HUES64 (cell line): Measurements from ENCODE around the gene SERPINB8.

Experiments
- H3K27ac ChIP-seq: 2 replicates; pipeline ENCODE4 v1.7.0; 2013; ENCODE audit warnings: low read depth, low read length, inconsistent platforms
- H3K27me3 ChIP-seq: 2 replicates; pipeline ENCODE4 v1.6.1; 2013; ENCODE audit warnings: mild to moderate bottlenecking, low read length; ENCODE audit not compliant: insufficient read depth
- H3K36me3 ChIP-seq: 2 replicates; pipeline ENCODE4 v1.6.1; 2013; ENCODE audit warnings: mild to moderate bottlenecking, low read length; ENCODE audit not compliant: insufficient read depth
- H3K4me1 ChIP-seq: 2 replicates; pipeline ENCODE4 v1.6.1; 2013; ENCODE audit warnings: mild to moderate bottlenecking, low read length, moderate library complexity; ENCODE audit not compliant: insufficient read depth
- H3K4me3 ChIP-seq: 2 replicates; pipeline ENCODE4 v1.5.1; 2013; ENCODE audit warnings: mild to moderate bottlenecking, low read length, moderate library complexity
- H3K9ac ChIP-seq: 2 replicates; pipeline ENCODE4 v1.6.1; 2013; ENCODE audit warnings: mild to moderate bottlenecking, low read depth, low read length
- H3K9me3 ChIP-seq: 2 replicates; pipeline ENCODE4 v1.6.1; 2013; ENCODE audit warnings: low read depth, low read length; ENCODE audit not compliant: insufficient read depth
- WGBS: fragments of 150-250, 120-280 bp; methylation state at CpG from one replicate; pipeline ENCODE4 v1.1.7; 2013; ENCODE audit warnings: missing lambda C conversion rate; 5-methylcytosine and 5-hydroxymethylcytosine counted together

Gene SERPINB8

GRCh38 chr18:63965716-63966330 lies 4.1 kb upstream of the SERPINB8 start:
- Histone ChIP-seq H3K27me3 (peaks cover 43% of the 10 kb centered on the region), H3K9ac (no peak overlapping the region), H3K27ac (no peak overlapping the region), H3K4me1 (peaks cover 9% of the 10 kb centered on the region; the same call in 1 of the 2 replicates), H3K9me3 (no peaks in the 10 kb centered on the region), H3K4me3 (no peak overlapping the region), H3K36me3 (no peaks in the 10 kb centered on the region)
- WGBS, result 93% methylated on average over 5 of the region's 5 CpGs

- peak overlapping the region; percentile 90 for H3K27ac ChIP-seq
- no peaks in the 10 kb centered on the region for H3K36me3 ChIP-seq
- H3K9ac ChIP-seq, result peak overlapping the region; percentile 63
- no peaks in the 10 kb centered on the region for H3K9me3 ChIP-seq
- WGBS, result 9% methylated on average over 18 of the region's 18 CpGs
- H3K4me1 ChIP-seq, result peaks cover 14% of the 10 kb centered on the region; the same call in 1 of the 2 replicates
- H3K4me3 ChIP-seq, result peak overlapping the region; percentile 74
- H3K27me3 ChIP-seq, result peaks cover 61% of the 10 kb centered on the region
These were observed 926 bp downstream of the SERPINB8 start for GRCh38 chr18:63970809-63971205.

GRCh38 chr18:63971320-63972001 lies 1.6 kb downstream of the SERPINB8 start:
- peaks cover 14% of the 10 kb centered on the region; the same call in 1 of the 2 replicates for H3K4me1 ChIP-seq
- no peaks in the 10 kb centered on the region for H3K36me3 ChIP-seq
- peak overlapping the region; percentile 74 for H3K4me3 ChIP-seq
- H3K27me3 ChIP-seq, result peaks cover 62% of the 10 kb centered on the region
- peak overlapping the region; percentile 63 for H3K9ac ChIP-seq
- 77% methylated on average over 11 of the region's 13 CpGs for WGBS
- H3K27ac ChIP-seq, result peak overlapping the region; percentile 90; the same call in 1 of the 2 replicates
- H3K9me3 ChIP-seq, result no peaks in the 10 kb centered on the region

- Histone ChIP-seq H3K9me3 (no peaks in the 10 kb centered on the region), H3K9ac (no peak overlapping the region), H3K36me3 (no peaks in the 10 kb centered on the region), H3K4me1 (peaks cover 14% of the 10 kb centered on the region; the same call in 1 of the 2 replicates), H3K27me3 (peaks cover 62% of the 10 kb centered on the region), H3K4me3 (no peak overlapping the region), H3K27ac (no peak overlapping the region)
- 83% methylated on average over 4 of the region's 5 CpGs for WGBS
These were observed 2.1 kb downstream of the SERPINB8 start for GRCh38 chr18:63972002-63972376.

- 0 out of 2 replicates have a peak, but pooled peaks cover 6% of the 10 kb centered on the region for H3K4me1 ChIP-seq
These were observed 5.1 kb downstream of the SERPINB8 start for GRCh38 chr18:63974991-63975390.

GRCh38 chr18:63975628-63976027 lies 5.7 kb downstream of the SERPINB8 start:
- H3K27ac ChIP-seq, result no peak overlapping the region
- no peaks in the 10 kb centered on the region for H3K36me3 ChIP-seq
- no peak overlapping the region for H3K4me3 ChIP-seq
- WGBS, result 78% methylated on average over 3 of the region's 3 CpGs
- 0 out of 2 replicates have a peak, but pooled peaks cover 6% of the 10 kb centered on the region for H3K4me1 ChIP-seq
- no peaks in the 10 kb centered on the region for H3K9me3 ChIP-seq
- H3K9ac ChIP-seq, result no peak overlapping the region
- peaks cover 73% of the 10 kb centered on the region for H3K27me3 ChIP-seq

More at GRCh38 chr18:63974991-63975390, 5.1 kb downstream of the SERPINB8 start:
- Histone ChIP-seq H3K4me3 (no peak overlapping the region), H3K9me3 (no peaks in the 10 kb centered on the region), H3K27me3 (peaks cover 71% of the 10 kb centered on the region), H3K9ac (no peak overlapping the region), H3K27ac (no peak overlapping the region), H3K36me3 (no peaks in the 10 kb centered on the region)
- no CpG with 5 or more reads among the region's 2 CpGs for WGBS

- 88% methylated on average over 3 of the region's 3 CpGs for WGBS
- no peak overlapping the region for H3K9ac ChIP-seq
- H3K36me3 ChIP-seq, result no peaks in the 10 kb centered on the region
- H3K4me1 ChIP-seq, result no peaks in the 10 kb centered on the region
- no peak overlapping the region for H3K27ac ChIP-seq
- no peaks in the 10 kb centered on the region for H3K9me3 ChIP-seq
- H3K4me3 ChIP-seq, result no peak overlapping the region
- H3K27me3 ChIP-seq, result peaks cover 62% of the 10 kb centered on the region
These were observed 7.2 kb downstream of the SERPINB8 start for GRCh38 chr18:63977040-63977439.

- H3K36me3 ChIP-seq, result no peaks in the 10 kb centered on the region
- WGBS, result 38% methylated on average over 6 of the region's 6 CpGs
- no peaks in the 10 kb centered on the region for H3K4me1 ChIP-seq
- H3K9me3 ChIP-seq, result no peaks in the 10 kb centered on the region
- no peak overlapping the region for H3K4me3 ChIP-seq
- no peak overlapping the region for H3K9ac ChIP-seq
- peaks cover 53% of the 10 kb centered on the region for H3K27me3 ChIP-seq
- no peak overlapping the region for H3K27ac ChIP-seq
These were observed 9.6 kb downstream of the SERPINB8 start for GRCh38 chr18:63979409-63979920.

GRCh38 chr18:63980027-63980426 lies 10.1 kb downstream of the SERPINB8 start:
- WGBS, result 90% methylated on average over 7 of the region's 7 CpGs
- Histone ChIP-seq H3K27me3 (peaks cover 47% of the 10 kb centered on the region), H3K9ac (no peak overlapping the region), H3K36me3 (no peaks in the 10 kb centered on the region), H3K4me1 (no peaks in the 10 kb centered on the region), H3K4me3 (no peak overlapping the region), H3K27ac (no peak overlapping the region), H3K9me3 (no peaks in the 10 kb centered on the region)

GRCh38 chr18:63980896-63981460 lies 11.1 kb downstream of the SERPINB8 start:
- Histone ChIP-seq H3K4me1 (no peaks in the 10 kb centered on the region), H3K27me3 (peaks cover 37% of the 10 kb centered on the region), H3K4me3 (no peak overlapping the region), H3K36me3 (no peaks in the 10 kb centered on the region), H3K27ac (no peak overlapping the region), H3K9me3 (no peaks in the 10 kb centered on the region), H3K9ac (no peak overlapping the region)
- WGBS, result 86% methylated on average over 5 of the region's 6 CpGs

GRCh38 chr18:63981719-63982118 lies 11.8 kb downstream of the SERPINB8 start:
- Histone ChIP-seq H3K9ac (no peak overlapping the region), H3K9me3 (no peaks in the 10 kb centered on the region), H3K4me3 (no peak overlapping the region), H3K27ac (no peak overlapping the region), H3K4me1 (no peaks in the 10 kb centered on the region), H3K27me3 (peaks cover 30% of the 10 kb centered on the region), H3K36me3 (no peaks in the 10 kb centered on the region)
- 91% methylated on average over 2 of the region's 2 CpGs for WGBS
